Esophagus squamous epithelium (tissue), 4 donors: Measurements from ENCODE around the gene SH2D2A.

Experiments
- POLR2A ChIP-seq, 4 donors: fragments of 450-650 bp; IDR thresholded peaks; one replicate each; pipeline ENCODE4 v1.6.1; 2017; ENCODE audit warnings: antibody characterized with exemption in 4 of 4, mild to moderate bottlenecking in 4 of 4, moderate library complexity in 3 of 4
- TF ChIP-seq, protein P1 (sequence below), 6 experiments: fragments of 450-650 bp in 4 of 6; fragments of 200-600 bp in 2 of 6; sonication (generic) in 2 of 6; IDR thresholded peaks; one replicate each; pipeline ENCODE4 v1.5.1; 2016 to 2019; ENCODE audit warnings: antibody characterized with exemption in 6 of 6, mild to moderate bottlenecking in 4 of 6, moderate library complexity in 4 of 6

DNA sequence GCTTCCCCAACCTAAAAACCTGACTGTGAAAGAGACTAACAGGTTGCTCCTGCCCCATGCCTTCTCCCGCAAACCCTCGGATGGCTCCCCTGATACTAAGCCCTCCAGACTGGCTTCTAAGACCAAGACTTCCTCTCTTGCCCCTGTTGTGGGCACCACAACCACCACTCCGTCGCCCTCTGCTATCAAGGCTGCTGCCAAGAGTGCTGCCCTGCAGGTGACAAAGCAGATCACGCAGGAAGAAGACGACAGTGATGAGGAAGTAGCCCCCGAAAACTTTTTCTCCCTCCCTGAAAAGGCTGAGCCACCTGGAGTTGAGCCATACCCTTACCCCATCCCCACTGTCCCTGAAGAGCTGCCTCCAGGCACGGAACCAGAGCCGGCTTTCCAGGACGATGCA lies 30.0 kb downstream of the SH2D2A start:
- TF ChIP-seq, protein P1, sequence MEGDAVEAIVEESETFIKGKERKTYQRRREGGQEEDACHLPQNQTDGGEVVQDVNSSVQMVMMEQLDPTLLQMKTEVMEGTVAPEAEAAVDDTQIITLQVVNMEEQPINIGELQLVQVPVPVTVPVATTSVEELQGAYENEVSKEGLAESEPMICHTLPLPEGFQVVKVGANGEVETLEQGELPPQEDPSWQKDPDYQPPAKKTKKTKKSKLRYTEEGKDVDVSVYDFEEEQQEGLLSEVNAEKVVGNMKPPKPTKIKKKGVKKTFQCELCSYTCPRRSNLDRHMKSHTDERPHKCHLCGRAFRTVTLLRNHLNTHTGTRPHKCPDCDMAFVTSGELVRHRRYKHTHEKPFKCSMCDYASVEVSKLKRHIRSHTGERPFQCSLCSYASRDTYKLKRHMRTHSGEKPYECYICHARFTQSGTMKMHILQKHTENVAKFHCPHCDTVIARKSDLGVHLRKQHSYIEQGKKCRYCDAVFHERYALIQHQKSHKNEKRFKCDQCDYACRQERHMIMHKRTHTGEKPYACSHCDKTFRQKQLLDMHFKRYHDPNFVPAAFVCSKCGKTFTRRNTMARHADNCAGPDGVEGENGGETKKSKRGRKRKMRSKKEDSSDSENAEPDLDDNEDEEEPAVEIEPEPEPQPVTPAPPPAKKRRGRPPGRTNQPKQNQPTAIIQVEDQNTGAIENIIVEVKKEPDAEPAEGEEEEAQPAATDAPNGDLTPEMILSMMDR (IDR thresholded peaks at IDR 0.05), result no peak
- TF ChIP-seq POLR2A (IDR thresholded peaks at IDR 0.05), result no peak
